HFFc6 (cell line): Measurements from ENCODE around the gene DLGAP4. TPM values are rescaled to one million over a fixed set of nuclear protein-coding genes. Genes with fewer than 3 reads are reported as not detected.
A peak's percentile ranks its signal among the peaks of the same experiment; 100 is the strongest.

Source experiments
- DNase-seq: peaks from one replicate; pipeline ENCODE4 v3.0.0-alpha.2; 2018
- H3K27ac Mint-ChIP-seq: 2 replicates; pipeline ENCODE4 v1.8.0; 2020; ENCODE audit warnings: mild to moderate bottlenecking, mixed read lengths
- H3K27me3 Mint-ChIP-seq: 2 replicates; pipeline ENCODE4 v1.8.0; 2021; ENCODE audit warnings: mild to moderate bottlenecking, moderate library complexity, mixed read lengths; ENCODE audit not compliant: insufficient read depth
- H3K36me3 Mint-ChIP-seq: 2 replicates; pipeline ENCODE4 v1.8.0; 2021; ENCODE audit warnings: low read depth, mixed read lengths
- H3K4me1 Mint-ChIP-seq: 2 replicates; pipeline ENCODE4 v1.8.0; 2020; ENCODE audit warnings: low read depth, mixed read lengths
- H3K4me3 Mint-ChIP-seq: 2 replicates; pipeline ENCODE4 v1.8.0; 2020; ENCODE audit warnings: mild to moderate bottlenecking, moderate library complexity, mixed read lengths
- H3K9me3 Mint-ChIP-seq: 2 replicates; pipeline ENCODE4 v1.8.0; 2020; ENCODE audit warnings: mild to moderate bottlenecking, mixed read lengths
- CTCF ChIP-seq: fragments of 200-600 bp; sonication (generic); IDR thresholded peaks from 2 replicates; pipeline ENCODE4 v1.5.0; 2021; ENCODE audit warnings: antibody characterized with exemption, mild to moderate bottlenecking
- total RNA-seq, 6 experiments: library from RNA; stranded (reverse); fragmentation: NEBNext Ultra II Directional; extraction: Animal tissue kit (Norgen Biotek cat#: 25700); gene quantifications; 2 replicates in 1 of 6; 3 replicates in 5 of 6; pipeline ENCODE4 v1.2.3, GENCODE V29; 2021

Gene DLGAP4
- total RNA-seq, 6 experiments from 2014 or later = 118 to 150 (median 140) TPM

- peaks cover 82% of the 10 kb centered on the region for H3K4me1 Mint-ChIP-seq
- H3K36me3 Mint-ChIP-seq = peaks cover 11% of the 10 kb centered on the region
- TF ChIP-seq CTCF = no peak
- DNase-seq = no peak
- H3K9me3 Mint-ChIP-seq = no peaks in the 10 kb centered on the region
- H3K27ac Mint-ChIP-seq = 0 out of 2 replicates have a peak overlapping the region, but pooled peaks have one; percentile 2
- no peaks in the 10 kb centered on the region for H3K27me3 Mint-ChIP-seq
- no peak overlapping the region for H3K4me3 Mint-ChIP-seq
These were observed 174.4 kb downstream of the DLGAP4 start for GRCh38 chr20:36480456-36481048.

- H3K4me3 Mint-ChIP-seq = no peak overlapping the region
- H3K27me3 Mint-ChIP-seq = no peaks in the 10 kb centered on the region
- peak overlapping the region; percentile 13 for H3K27ac Mint-ChIP-seq
- no peak for TF ChIP-seq CTCF
- DNase-seq = no peak
- H3K9me3 Mint-ChIP-seq = no peaks in the 10 kb centered on the region
- H3K36me3 Mint-ChIP-seq = peaks cover 11% of the 10 kb centered on the region
- peaks cover 82% of the 10 kb centered on the region for H3K4me1 Mint-ChIP-seq
These were observed 175.4 kb downstream of the DLGAP4 start for GRCh38 chr20:36481380-36482043.

- no peaks in the 10 kb centered on the region for H3K27me3 Mint-ChIP-seq
These were observed 175.9 kb downstream of the DLGAP4 start for GRCh38 chr20:36482044-36482473.

GRCh38 chr20:36483209-36483918 lies 177.2 kb downstream of the DLGAP4 start:
- TF ChIP-seq CTCF = no peak
- H3K27me3 Mint-ChIP-seq = no peaks in the 10 kb centered on the region
- H3K4me1 Mint-ChIP-seq = peaks cover 85% of the 10 kb centered on the region
- no peaks in the 10 kb centered on the region for H3K9me3 Mint-ChIP-seq
- peaks cover 9% of the 10 kb centered on the region for H3K36me3 Mint-ChIP-seq
- H3K4me3 Mint-ChIP-seq = no peak overlapping the region
- H3K27ac Mint-ChIP-seq = peak overlapping the region; percentile 88
- DNase-seq = no peak

More at GRCh38 chr20:36482044-36482473, 175.9 kb downstream of the DLGAP4 start:
- Mint-ChIP-seq H3K4me3 (no peak overlapping the region), H3K36me3 (peaks cover 11% of the 10 kb centered on the region), H3K27ac (peak overlapping the region; percentile 13; the same call in 1 of the 2 replicates), H3K4me1 (peaks cover 87% of the 10 kb centered on the region), H3K9me3 (no peaks in the 10 kb centered on the region)
- DNase-seq = no peak
- no peak for TF ChIP-seq CTCF

GRCh38 chr20:36483919-36484808 lies 178.0 kb downstream of the DLGAP4 start:
- H3K36me3 Mint-ChIP-seq = peaks cover 7% of the 10 kb centered on the region; the same call in 1 of the 2 replicates
- peak overlapping the region; percentile 53; the same call in 1 of the 2 replicates for H3K4me3 Mint-ChIP-seq
- H3K4me1 Mint-ChIP-seq = peaks cover 85% of the 10 kb centered on the region
- peak overlapping the region; percentile 88 for H3K27ac Mint-ChIP-seq
- TF ChIP-seq CTCF = no peak
- no peaks in the 10 kb centered on the region for H3K9me3 Mint-ChIP-seq
- peak; percentile 72 for DNase-seq
- no peaks in the 10 kb centered on the region for H3K27me3 Mint-ChIP-seq
